Mammary epithelial cell (primary cell): ENCODE data around the gene C7.

Source experiments
- EZH2 ChIP-seq: IDR thresholded peaks from 2 replicates; pipeline ENCODE4 v1.6.1; 2012; ENCODE audit warnings: low read length, inconsistent platforms, borderline replicate concordance
- TF ChIP-seq, protein P1 (sequence below), 2 donors: IDR thresholded peaks in 1 of 2; conservative IDR thresholded peaks in 1 of 2; 2 replicates each; pipeline ENCODE4 v1.5.1; 2011 to 2012; ENCODE audit warnings: inconsistent platforms in 2 of 2, low read length in 2 of 2, mild to moderate bottlenecking in 2 of 2, control low read depth in 1 of 2, low read depth in 1 of 2; ENCODE audit not compliant: insufficient read depth in 1 of 2; ENCODE audit errors: extremely low read depth in 1 of 2

DNA sequence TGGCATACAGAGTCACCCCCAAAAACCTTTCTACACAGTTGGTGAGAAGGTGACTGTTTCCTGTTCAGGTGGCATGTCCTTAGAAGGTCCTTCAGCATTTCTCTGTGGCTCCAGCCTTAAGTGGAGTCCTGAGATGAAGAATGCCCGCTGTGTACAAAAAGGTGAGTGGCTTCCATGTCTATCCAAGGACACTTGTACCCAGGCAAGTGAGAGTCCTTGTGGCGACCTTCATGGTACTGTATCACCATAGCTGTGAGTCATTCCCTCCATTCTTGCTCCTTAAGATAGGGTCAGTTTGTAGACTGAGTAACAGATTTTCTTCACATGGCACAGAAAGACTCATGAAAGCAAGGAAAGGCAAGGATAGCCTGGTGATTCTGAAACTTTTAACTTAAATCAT is 63.1 kb downstream of the C7 start:
- no peak for TF ChIP-seq EZH2
- TF ChIP-seq, protein P1, sequence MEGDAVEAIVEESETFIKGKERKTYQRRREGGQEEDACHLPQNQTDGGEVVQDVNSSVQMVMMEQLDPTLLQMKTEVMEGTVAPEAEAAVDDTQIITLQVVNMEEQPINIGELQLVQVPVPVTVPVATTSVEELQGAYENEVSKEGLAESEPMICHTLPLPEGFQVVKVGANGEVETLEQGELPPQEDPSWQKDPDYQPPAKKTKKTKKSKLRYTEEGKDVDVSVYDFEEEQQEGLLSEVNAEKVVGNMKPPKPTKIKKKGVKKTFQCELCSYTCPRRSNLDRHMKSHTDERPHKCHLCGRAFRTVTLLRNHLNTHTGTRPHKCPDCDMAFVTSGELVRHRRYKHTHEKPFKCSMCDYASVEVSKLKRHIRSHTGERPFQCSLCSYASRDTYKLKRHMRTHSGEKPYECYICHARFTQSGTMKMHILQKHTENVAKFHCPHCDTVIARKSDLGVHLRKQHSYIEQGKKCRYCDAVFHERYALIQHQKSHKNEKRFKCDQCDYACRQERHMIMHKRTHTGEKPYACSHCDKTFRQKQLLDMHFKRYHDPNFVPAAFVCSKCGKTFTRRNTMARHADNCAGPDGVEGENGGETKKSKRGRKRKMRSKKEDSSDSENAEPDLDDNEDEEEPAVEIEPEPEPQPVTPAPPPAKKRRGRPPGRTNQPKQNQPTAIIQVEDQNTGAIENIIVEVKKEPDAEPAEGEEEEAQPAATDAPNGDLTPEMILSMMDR (conservative IDR thresholded peaks at IDR 0.05 in 1 of 2, IDR thresholded peaks at IDR 0.05 in 1 of 2; ENCODE audit: extremely low read depth in 1 of 2, insufficient read depth in 1 of 2, low read depth in 1 of 2, low read length in 2 of 2), result no peak
